ENCODE measurements around the gene SCAMP4. TPM values are rescaled to one million over a fixed set of nuclear protein-coding genes. Genes with fewer than 3 reads are reported as not detected.

The SCAMP4 gene
- polyA plus RNA-seq, 2 of the 4 experiments (the other 2 are of a cell fraction): 7.6 to 63.0 TPM

GRCh38 chr19:1967087-1967608 is 61.9 kb downstream of the SCAMP4 start:
- TF ChIP-seq PHF8 (IDR thresholded peaks at IDR 0.05; ENCODE audit: borderline replicate concordance, low read depth) (no peak), BHLHE40 (IDR thresholded peaks at IDR 0.05; ENCODE audit: low read depth, low read length) (no peak), CHD4 (IDR thresholded peaks at IDR 0.05; ENCODE audit: borderline replicate concordance) (no peak), HDAC2 (IDR thresholded peaks at IDR 0.05) (no peak), CBX8 (IDR thresholded peaks at IDR 0.05) (no peak), NFE2L2 (conservative IDR thresholded peaks at IDR 0.05; ENCODE audit: low read length) (no peak), RARB (CRISPR knock-in tag; IDR thresholded peaks at IDR 0.05) (no peak), EHF (CRISPR knock-in tag; IDR thresholded peaks at IDR 0.05) (no peak), ZNF302 (CRISPR knock-in tag; IDR thresholded peaks at IDR 0.05) (no peak)
- no peak overlapping the region for H3K27ac ChIP-seq
- H3K4me1 ChIP-seq: no peaks in the 10 kb centered on the region
- no peaks in the 10 kb centered on the region for H3K9me3 ChIP-seq
- 90% methylated on average over 14 of the region's 26 CpGs for WGBS (ENCODE audit: missing lambda C conversion rate)
- no peak overlapping the region for H3K4me3 ChIP-seq
- ChIA-PET CTCF (no interaction called here), POLR2A (no interaction called here)
- no peak for FAIRE-seq
- no peak overlapping the region for H3K4me2 ChIP-seq
- no peak for DNase-seq (ENCODE audit: low read depth in 1 of 2, low spot score in 1 of 2)
- no peak for ATAC-seq

- no peak overlapping the region for H3K27ac ChIP-seq
- ChIA-PET CTCF (interaction anchor here (1.0 to 1.9 kb wide), 4 partner anchors 22 to 66 kb away, joined by 3 to 4 read pairs (median 3); no protein-coding TSS in a partner anchor), POLR2A (no interaction called here)
- H3K4me1 ChIP-seq: no peaks in the 10 kb centered on the region
- FAIRE-seq (no peak), ATAC-seq (no peak; a peak in 2 of 6 replicates), DNase-seq (ENCODE audit: low read depth in 1 of 2, low spot score in 1 of 2) (no peak)
- no peaks in the 10 kb centered on the region for H3K9me3 ChIP-seq
- WGBS (ENCODE audit: missing lambda C conversion rate): 91% methylated on average over 17 of the region's 34 CpGs
- no peak overlapping the region for H3K4me2 ChIP-seq
- TF ChIP-seq NFE2L2 (conservative IDR thresholded peaks at IDR 0.05; ENCODE audit: low read length) (no peak), FOXS1 (CRISPR knock-in tag; IDR thresholded peaks at IDR 0.05) (no peak), ATOH8 (CRISPR knock-in tag; IDR thresholded peaks at IDR 0.05; ENCODE audit: low read depth) (no peak), POLR2AphosphoS2 (conservative IDR thresholded peaks at IDR 0.05; ENCODE audit: low read length) (no peak), GATA3 (IDR thresholded peaks at IDR 0.05; ENCODE audit: borderline replicate concordance) (no peak), EHMT2 (IDR thresholded peaks at IDR 0.05; ENCODE audit: low read depth) (no peak), MAFK (IDR thresholded peaks at IDR 0.05; ENCODE audit: partially characterized antibody) (no peak), BCL3 (IDR thresholded peaks at IDR 0.05) (no peak), RNF2 (IDR thresholded peaks at IDR 0.05; ENCODE audit: borderline replicate concordance, low read depth) (no peak), KDM5A (IDR thresholded peaks at IDR 0.05) (no peak), FOSB (CRISPR knock-in tag; IDR thresholded peaks at IDR 0.05) (no peak), USF2 (IDR thresholded peaks at IDR 0.05) (no peak), TFCP2L1 (CRISPR knock-in tag; IDR thresholded peaks at IDR 0.05) (no peak), RARB (CRISPR knock-in tag; IDR thresholded peaks at IDR 0.05) (no peak), ELK1 (IDR thresholded peaks at IDR 0.05; ENCODE audit: low read depth, low read length) (no peak)
- no peak overlapping the region for H3K4me3 ChIP-seq
These were observed 63.3 kb downstream of the SCAMP4 start for GRCh38 chr19:1968279-1969175.

Data from A549 (cell line).